Subcutaneous adipose tissue (tissue), 4 donors: ENCODE data around the gene FAM209A. TPM values are rescaled to one million over a fixed set of nuclear protein-coding genes. Genes with fewer than 3 reads are reported as not detected.
"Not testable (repeated sequence)": the region's sequence is repeated elsewhere in the genome, so short reads cannot be mapped to it uniquely, and the experiment has no call there.

Experiments
- CTCF ChIP-seq: fragments of 450-650 bp; IDR thresholded peaks from one replicate; pipeline ENCODE4 v1.5.1; 2016; ENCODE audit warnings: low read depth, mild to moderate bottlenecking, control low read depth, antibody characterized with exemption, moderate library complexity
- total RNA-seq, 4 donors: library from RNA; depleted of rRNA; stranded (reverse); fragments of >200 nt; gene quantifications; one replicate each; pipeline ENCODE4 v1.1.0, GENCODE V29; 2016

Gene FAM209A
- total RNA-seq = 1 to 10 TPM in 1 of 4 donors, not detected in 3; 1.0 TPM

- not testable (repeated sequence) for TF ChIP-seq CTCF
These were observed at the start of gene FAM209A for GRCh38 chr20:56524444-56524843. Gene FAM209A (plus strand): TSS chr20:56524744. CDS start chr20:56524809, 65 bp downstream.

GRCh38 chr20:56483970-56484369 is 40.6 kb upstream of the FAM209A start:
- no peak for TF ChIP-seq CTCF

- TF ChIP-seq CTCF = no peak
These were observed 37.3 kb upstream of the FAM209A start for GRCh38 chr20:56487216-56487615.

- no peak for TF ChIP-seq CTCF
These were observed 36.0 kb upstream of the FAM209A start for GRCh38 chr20:56488566-56488965.

GRCh38 chr20:56501116-56501515 is 23.4 kb upstream of the FAM209A start:
- no peak for TF ChIP-seq CTCF

- no peak for TF ChIP-seq CTCF
These were observed 20.6 kb upstream of the FAM209A start for GRCh38 chr20:56503916-56504315.

GRCh38 chr20:56504373-56505005 is 20.1 kb upstream of the FAM209A start:
- no peak for TF ChIP-seq CTCF
